WTC11 (cell line): ENCODE results near the gene DENND5A.

Experiments used
- ETV6 ChIP-seq: sonication (generic); formaldehyde crosslinking; IDR thresholded peaks from 2 replicates; pipeline ENCODE4 v1.8.1; 2022; ENCODE audit warnings: mild to moderate bottlenecking, missing genetic modification reagents
- FOXJ3 ChIP-seq: sonication (generic); formaldehyde crosslinking; IDR thresholded peaks from 2 replicates; pipeline ENCODE4 v1.9.0; 2021; ENCODE audit warnings: missing genetic modification reagents, mild to moderate bottlenecking, borderline replicate concordance
- GABPB1 ChIP-seq: sonication (generic); formaldehyde crosslinking; IDR thresholded peaks from 2 replicates; pipeline ENCODE4 v1.8.1; 2023; ENCODE audit warnings: mild to moderate bottlenecking, missing genetic modification reagents
- GRHL2 ChIP-seq: fragments of 250-450 bp; sonication (Bioruptor Pico); IDR thresholded peaks from 2 replicates; pipeline ENCODE4 v1.8.0; 2022; ENCODE audit warnings: mild to moderate bottlenecking, moderate library complexity; ENCODE audit not compliant: insufficient replicate concordance, severe bottlenecking
- OVOL2 ChIP-seq: fragments of 250-450 bp; sonication (Bioruptor Pico); IDR thresholded peaks from 2 replicates; pipeline ENCODE4 v1.9.0; 2021; ENCODE audit warnings: mild to moderate bottlenecking, borderline replicate concordance
- RELA ChIP-seq: sonication (generic); formaldehyde crosslinking; IDR thresholded peaks from 2 replicates; pipeline ENCODE4 v1.8.1; 2022; ENCODE audit warnings: missing genetic modification reagents, mild to moderate bottlenecking, borderline replicate concordance
- TF ChIP-seq, protein P1 (sequence below): fragments of 200-600 bp; IDR thresholded peaks from 2 replicates; pipeline ENCODE4 v1.8.0; 2022; ENCODE audit warnings: antibody characterized with exemption
- TF ChIP-seq, protein P2 (sequence below): sonication (generic); formaldehyde crosslinking; IDR thresholded peaks from 2 replicates; pipeline ENCODE4 v1.8.0; 2022; ENCODE audit warnings: mild to moderate bottlenecking, missing genetic modification reagents
- TF ChIP-seq, protein P3 (sequence below): sonication (generic); formaldehyde crosslinking; IDR thresholded peaks from 2 replicates; pipeline ENCODE4 v1.8.0; 2022; ENCODE audit warnings: missing genetic modification reagents

- TF ChIP-seq, protein P1, sequence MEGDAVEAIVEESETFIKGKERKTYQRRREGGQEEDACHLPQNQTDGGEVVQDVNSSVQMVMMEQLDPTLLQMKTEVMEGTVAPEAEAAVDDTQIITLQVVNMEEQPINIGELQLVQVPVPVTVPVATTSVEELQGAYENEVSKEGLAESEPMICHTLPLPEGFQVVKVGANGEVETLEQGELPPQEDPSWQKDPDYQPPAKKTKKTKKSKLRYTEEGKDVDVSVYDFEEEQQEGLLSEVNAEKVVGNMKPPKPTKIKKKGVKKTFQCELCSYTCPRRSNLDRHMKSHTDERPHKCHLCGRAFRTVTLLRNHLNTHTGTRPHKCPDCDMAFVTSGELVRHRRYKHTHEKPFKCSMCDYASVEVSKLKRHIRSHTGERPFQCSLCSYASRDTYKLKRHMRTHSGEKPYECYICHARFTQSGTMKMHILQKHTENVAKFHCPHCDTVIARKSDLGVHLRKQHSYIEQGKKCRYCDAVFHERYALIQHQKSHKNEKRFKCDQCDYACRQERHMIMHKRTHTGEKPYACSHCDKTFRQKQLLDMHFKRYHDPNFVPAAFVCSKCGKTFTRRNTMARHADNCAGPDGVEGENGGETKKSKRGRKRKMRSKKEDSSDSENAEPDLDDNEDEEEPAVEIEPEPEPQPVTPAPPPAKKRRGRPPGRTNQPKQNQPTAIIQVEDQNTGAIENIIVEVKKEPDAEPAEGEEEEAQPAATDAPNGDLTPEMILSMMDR: no peak
- TF ChIP-seq FOXJ3 (CRISPR knock-in tag): no peak
- TF ChIP-seq, protein P2, sequence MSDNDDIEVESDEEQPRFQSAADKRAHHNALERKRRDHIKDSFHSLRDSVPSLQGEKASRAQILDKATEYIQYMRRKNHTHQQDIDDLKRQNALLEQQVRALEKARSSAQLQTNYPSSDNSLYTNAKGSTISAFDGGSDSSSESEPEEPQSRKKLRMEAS (CRISPR knock-in tag): no peak
- TF ChIP-seq RELA (CRISPR knock-in tag): no peak
- TF ChIP-seq GRHL2 (CRISPR knock-in tag): no peak
- TF ChIP-seq, protein P3, sequence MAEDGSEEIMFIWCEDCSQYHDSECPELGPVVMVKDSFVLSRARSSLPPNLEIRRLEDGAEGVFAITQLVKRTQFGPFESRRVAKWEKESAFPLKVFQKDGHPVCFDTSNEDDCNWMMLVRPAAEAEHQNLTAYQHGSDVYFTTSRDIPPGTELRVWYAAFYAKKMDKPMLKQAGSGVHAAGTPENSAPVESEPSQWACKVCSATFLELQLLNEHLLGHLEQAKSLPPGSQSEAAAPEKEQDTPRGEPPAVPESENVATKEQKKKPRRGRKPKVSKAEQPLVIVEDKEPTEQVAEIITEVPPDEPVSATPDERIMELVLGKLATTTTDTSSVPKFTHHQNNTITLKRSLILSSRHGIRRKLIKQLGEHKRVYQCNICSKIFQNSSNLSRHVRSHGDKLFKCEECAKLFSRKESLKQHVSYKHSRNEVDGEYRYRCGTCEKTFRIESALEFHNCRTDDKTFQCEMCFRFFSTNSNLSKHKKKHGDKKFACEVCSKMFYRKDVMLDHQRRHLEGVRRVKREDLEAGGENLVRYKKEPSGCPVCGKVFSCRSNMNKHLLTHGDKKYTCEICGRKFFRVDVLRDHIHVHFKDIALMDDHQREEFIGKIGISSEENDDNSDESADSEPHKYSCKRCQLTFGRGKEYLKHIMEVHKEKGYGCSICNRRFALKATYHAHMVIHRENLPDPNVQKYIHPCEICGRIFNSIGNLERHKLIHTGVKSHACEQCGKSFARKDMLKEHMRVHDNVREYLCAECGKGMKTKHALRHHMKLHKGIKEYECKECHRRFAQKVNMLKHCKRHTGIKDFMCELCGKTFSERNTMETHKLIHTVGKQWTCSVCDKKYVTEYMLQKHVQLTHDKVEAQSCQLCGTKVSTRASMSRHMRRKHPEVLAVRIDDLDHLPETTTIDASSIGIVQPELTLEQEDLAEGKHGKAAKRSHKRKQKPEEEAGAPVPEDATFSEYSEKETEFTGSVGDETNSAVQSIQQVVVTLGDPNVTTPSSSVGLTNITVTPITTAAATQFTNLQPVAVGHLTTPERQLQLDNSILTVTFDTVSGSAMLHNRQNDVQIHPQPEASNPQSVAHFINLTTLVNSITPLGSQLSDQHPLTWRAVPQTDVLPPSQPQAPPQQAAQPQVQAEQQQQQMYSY (CRISPR knock-in tag): no peak
- no peak for TF ChIP-seq GABPB1 (CRISPR knock-in tag)
- TF ChIP-seq OVOL2 (CRISPR knock-in tag): no peak
- no peak for TF ChIP-seq ETV6 (CRISPR knock-in tag)
These were observed 126.3 kb downstream of the DENND5A start for GRCh38 chr11:9138612-9139579.
